Muscle of leg (tissue), 11 donors: ENCODE results near the gene TYMP. TPM values are rescaled to one million over a fixed set of nuclear protein-coding genes. Genes with fewer than 3 reads are reported as not detected.
"Not testable (repeated sequence)": the region's sequence is repeated elsewhere in the genome, so short reads cannot be mapped to it uniquely, and the experiment has no call there.

Experiments
- DNase-seq: peaks from one replicate; pipeline ENCODE4 v3.0.0; 2013
- H3K27ac ChIP-seq: one replicate; pipeline ENCODE4 v1.5.1; 2013; ENCODE audit warnings: mild to moderate bottlenecking, low read length, control low read depth
- H3K27me3 ChIP-seq: one replicate; pipeline ENCODE4 v1.6.1; 2013; ENCODE audit warnings: low read length; ENCODE audit not compliant: control insufficient read depth, insufficient read depth
- H3K36me3 ChIP-seq: one replicate; pipeline ENCODE4 v1.6.1; 2013; ENCODE audit warnings: low read length; ENCODE audit not compliant: control insufficient read depth, insufficient read depth
- H3K4me1 ChIP-seq: one replicate; pipeline ENCODE4 v1.6.1; 2013; ENCODE audit warnings: low read length; ENCODE audit not compliant: control insufficient read depth, insufficient read depth
- H3K4me3 ChIP-seq: one replicate; pipeline ENCODE4 v1.5.1; 2013; ENCODE audit warnings: low read length, control low read depth
- H3K9me3 ChIP-seq: replicated peaks from 2 replicates; pipeline ENCODE4 v1.6.1; 2013; ENCODE audit warnings: low read depth, low read length; ENCODE audit not compliant: control insufficient read depth
- WGBS: methylation state at CpG from one replicate; pipeline ENCODE4 v1.1.5; 2013; ENCODE audit warnings: missing lambda C conversion rate; ENCODE audit not compliant: insufficient coverage; 5-methylcytosine and 5-hydroxymethylcytosine counted together
- polyA plus RNA-seq, 8 donors: library from polyadenylated mRNA; unstranded; fragments of 120-200 nt; gene quantifications; one replicate each; pipeline versions ENCODE4 v1.2.1 to v1.2.3, GENCODE V29; 2013; ENCODE audit warnings: inconsistent platforms in 1 of 8, low replicate concordance in 1 of 8; ENCODE audit not compliant: insufficient read length in 8 of 8, insufficient read depth in 1 of 8
- total RNA-seq: library from RNA; stranded (reverse); fragments of 120-200 nt; gene quantifications from one replicate; pipeline ENCODE4 v1.2.4, GENCODE V29; 2013

TYMP gene
- total and polyA plus RNA-seq, 9 donors = 3.2 to 5.8 (median 3.9) TPM

DNA sequence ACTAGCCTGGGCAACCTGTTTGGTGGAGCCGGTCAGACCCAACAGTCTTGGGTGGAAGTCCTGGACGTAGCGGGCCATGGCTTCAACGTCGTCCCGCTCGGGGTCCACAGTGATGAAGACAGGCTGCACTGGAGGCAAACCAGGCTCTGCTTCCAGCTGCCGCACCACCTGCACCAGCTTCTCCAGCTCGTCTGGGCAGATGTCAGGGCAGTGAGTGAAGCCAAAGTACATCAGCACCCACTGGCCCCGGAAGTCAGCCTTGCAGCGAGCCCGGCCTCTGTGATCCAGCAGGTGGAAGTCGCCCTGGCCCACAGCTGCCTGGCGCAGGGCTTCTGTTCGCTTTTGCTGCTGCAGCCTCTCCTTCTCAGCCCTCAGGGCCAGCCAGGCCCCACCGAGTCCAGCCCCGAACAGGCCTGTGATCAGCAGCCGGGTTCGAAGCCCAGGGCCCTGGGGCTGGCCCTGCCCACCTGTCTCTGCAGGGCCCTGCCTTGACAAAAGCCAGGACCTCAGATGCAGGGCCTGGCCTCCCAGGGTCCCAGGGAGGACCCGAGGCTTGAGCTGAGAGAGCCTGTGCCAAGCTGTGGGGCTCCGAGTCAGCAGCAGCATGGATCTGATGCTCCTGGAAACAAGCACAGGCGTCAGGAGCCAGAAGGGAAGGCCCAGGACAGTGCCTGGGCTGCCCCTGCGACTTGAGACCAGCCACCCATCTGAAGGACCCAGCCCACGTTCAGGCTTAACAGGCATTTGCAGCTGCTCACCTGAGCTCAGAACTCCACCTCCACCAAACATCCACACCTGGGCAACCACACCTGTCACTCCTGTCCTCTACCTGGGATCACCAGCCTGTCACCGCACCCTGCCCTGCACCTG lies 5.8 kb downstream of the TYMP start:
- no peak for DNase-seq
- peaks cover 9% of the 10 kb centered on the region for H3K27me3 ChIP-seq
- H3K27ac ChIP-seq = no peak overlapping the region
- H3K9me3 ChIP-seq = no peaks in the 10 kb centered on the region
- peaks cover 41% of the 10 kb centered on the region for H3K36me3 ChIP-seq
- 77% methylated on average over 23 of the region's 25 CpGs for WGBS
- peaks cover 18% of the 10 kb centered on the region for H3K4me1 ChIP-seq
- peak overlapping the region; percentile 75 for H3K4me3 ChIP-seq

DNA sequence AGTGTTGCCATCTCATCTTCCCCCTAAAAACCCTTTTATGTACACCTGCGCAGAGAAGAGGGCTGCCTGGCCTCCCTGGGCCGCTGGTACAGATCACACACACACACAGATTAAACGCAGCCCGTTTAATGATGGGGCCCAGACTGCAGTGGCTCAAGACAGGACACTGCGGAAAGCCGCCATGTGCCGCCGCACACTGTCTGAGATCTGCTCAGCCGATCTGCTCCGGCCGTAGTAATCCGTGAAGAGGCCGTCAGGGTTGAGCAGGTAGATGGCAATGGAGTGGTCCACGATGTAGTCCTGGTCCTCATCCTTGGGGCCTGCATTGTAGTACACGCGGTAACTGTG lies 6.4 kb downstream of the TYMP start:
- no peak for DNase-seq
- Histone ChIP-seq H3K27me3 (peaks cover 3% of the 10 kb centered on the region), H3K9me3 (no peaks in the 10 kb centered on the region), H3K4me3 (no peak overlapping the region), H3K4me1 (peaks cover 17% of the 10 kb centered on the region), H3K36me3 (peaks cover 47% of the 10 kb centered on the region), H3K27ac (no peak overlapping the region)
- WGBS = 95% methylated on average over 13 of the region's 16 CpGs

GRCh38 chr22:50522806-50523438 lies 6.9 kb downstream of the TYMP start:
- Histone ChIP-seq H3K4me1 (peaks cover 17% of the 10 kb centered on the region), H3K9me3 (no peaks in the 10 kb centered on the region), H3K4me3 (no peak overlapping the region), H3K27me3 (no peaks in the 10 kb centered on the region), H3K36me3 (peaks cover 52% of the 10 kb centered on the region), H3K27ac (no peak overlapping the region)
- WGBS = 79% methylated on average over 17 of the region's 22 CpGs
- no peak for DNase-seq

- Histone ChIP-seq H3K4me3 (no peak overlapping the region), H3K27me3 (no peaks in the 10 kb centered on the region), H3K36me3 (peaks cover 59% of the 10 kb centered on the region), H3K9me3 (no peaks in the 10 kb centered on the region), H3K27ac (no peak overlapping the region), H3K4me1 (peaks cover 17% of the 10 kb centered on the region)
- 86% methylated on average over 7 of the region's 15 CpGs for WGBS
- no peak for DNase-seq
Observed at GRCh38 chr22:50522208-50522805, 7.5 kb downstream of the TYMP start.

DNA sequence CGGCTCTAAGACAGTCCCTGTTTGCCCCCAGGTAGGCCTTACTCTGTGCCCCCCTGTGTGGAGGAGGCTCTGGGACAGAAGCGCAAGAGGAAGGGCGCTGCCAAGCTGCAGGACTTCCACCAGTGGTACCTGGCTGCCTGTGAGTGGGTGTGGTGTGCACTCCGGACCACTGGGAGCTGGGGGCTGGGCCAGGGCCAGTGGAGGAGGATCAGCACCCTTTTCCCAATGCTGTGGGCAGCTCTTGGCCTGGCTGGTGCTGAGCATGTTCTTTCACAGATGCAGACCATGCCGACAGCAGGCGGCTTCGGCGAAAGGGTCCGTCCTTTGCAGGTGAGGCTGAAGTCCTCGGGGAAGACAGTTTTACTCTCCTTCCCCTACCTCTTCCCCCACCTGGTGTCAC lies 8.1 kb downstream of the TYMP start:
- no peaks in the 10 kb centered on the region for H3K27me3 ChIP-seq
- 89% methylated on average over 7 of the region's 10 CpGs for WGBS
- peaks cover 13% of the 10 kb centered on the region for H3K4me1 ChIP-seq
- H3K27ac ChIP-seq = no peak overlapping the region
- H3K36me3 ChIP-seq = peaks cover 65% of the 10 kb centered on the region
- H3K9me3 ChIP-seq = no peaks in the 10 kb centered on the region
- no peak overlapping the region for H3K4me3 ChIP-seq
- DNase-seq = no peak

- Histone ChIP-seq H3K27ac (no peak overlapping the region), H3K27me3 (no peaks in the 10 kb centered on the region), H3K9me3 (no peaks in the 10 kb centered on the region), H3K4me3 (no peak overlapping the region), H3K36me3 (peaks cover 69% of the 10 kb centered on the region), H3K4me1 (peaks cover 10% of the 10 kb centered on the region)
- 93% methylated on average over 11 of the region's 13 CpGs for WGBS
- no peak for DNase-seq
Observed at GRCh38 chr22:50520826-50521453, 8.9 kb downstream of the TYMP start.

- not testable (repeated sequence) for DNase-seq
- 100% methylated on average over 3 of the region's 8 CpGs for WGBS
Observed at GRCh38 chr22:50520184-50520583, 9.6 kb downstream of the TYMP start.

DNA sequence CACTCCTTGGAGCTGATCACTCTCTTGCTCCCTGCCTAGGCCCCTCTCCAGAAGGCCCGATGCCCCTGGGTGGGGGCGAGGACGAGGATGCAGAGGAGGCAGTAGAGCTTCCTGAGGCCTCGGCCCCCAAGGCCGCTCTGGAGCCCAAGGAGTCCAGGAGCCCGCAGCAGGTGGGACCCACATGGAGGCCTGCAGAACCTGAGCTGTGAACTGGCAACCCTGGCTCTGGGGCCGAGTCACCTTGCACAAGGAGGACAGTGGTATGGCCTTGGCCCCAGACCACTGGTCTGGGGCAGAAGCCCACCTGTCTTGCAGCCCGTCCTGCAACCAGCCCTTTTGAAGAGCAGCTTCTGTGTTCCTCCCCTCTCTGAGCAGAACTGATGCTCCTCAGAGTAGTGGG lies 10.7 kb downstream of the TYMP start:
- peaks cover 1% of the 10 kb centered on the region for H3K4me1 ChIP-seq
- H3K27ac ChIP-seq = no peak overlapping the region
- no peaks in the 10 kb centered on the region for H3K9me3 ChIP-seq
- WGBS = 95% methylated on average over 8 of the region's 8 CpGs
- no peak for DNase-seq
- H3K27me3 ChIP-seq = no peaks in the 10 kb centered on the region
- no peak overlapping the region for H3K4me3 ChIP-seq
- peaks cover 74% of the 10 kb centered on the region for H3K36me3 ChIP-seq

More at GRCh38 chr22:50520184-50520583, 9.6 kb downstream of the TYMP start:
- H3K36me3 ChIP-seq = peaks cover 69% of the 10 kb centered on the region
- H3K4me3 ChIP-seq, H3K9me3 ChIP-seq, H3K27me3 ChIP-seq, H3K27ac ChIP-seq: not testable (repeated sequence)
- peaks cover 10% of the 10 kb centered on the region for H3K4me1 ChIP-seq

GRCh38 chr22:50518606-50519005 lies 11.2 kb downstream of the TYMP start:
- H3K4me3 ChIP-seq = no peak overlapping the region
- WGBS = 95% methylated on average over 5 of the region's 7 CpGs
- H3K9me3 ChIP-seq = no peaks in the 10 kb centered on the region
- peaks cover 68% of the 10 kb centered on the region for H3K36me3 ChIP-seq
- H3K27ac ChIP-seq = no peak overlapping the region
- no peaks in the 10 kb centered on the region for H3K4me1 ChIP-seq
- no peak for DNase-seq
- H3K27me3 ChIP-seq = no peaks in the 10 kb centered on the region
